ENCODE results near the gene SLK.

SLK gene

DNA sequence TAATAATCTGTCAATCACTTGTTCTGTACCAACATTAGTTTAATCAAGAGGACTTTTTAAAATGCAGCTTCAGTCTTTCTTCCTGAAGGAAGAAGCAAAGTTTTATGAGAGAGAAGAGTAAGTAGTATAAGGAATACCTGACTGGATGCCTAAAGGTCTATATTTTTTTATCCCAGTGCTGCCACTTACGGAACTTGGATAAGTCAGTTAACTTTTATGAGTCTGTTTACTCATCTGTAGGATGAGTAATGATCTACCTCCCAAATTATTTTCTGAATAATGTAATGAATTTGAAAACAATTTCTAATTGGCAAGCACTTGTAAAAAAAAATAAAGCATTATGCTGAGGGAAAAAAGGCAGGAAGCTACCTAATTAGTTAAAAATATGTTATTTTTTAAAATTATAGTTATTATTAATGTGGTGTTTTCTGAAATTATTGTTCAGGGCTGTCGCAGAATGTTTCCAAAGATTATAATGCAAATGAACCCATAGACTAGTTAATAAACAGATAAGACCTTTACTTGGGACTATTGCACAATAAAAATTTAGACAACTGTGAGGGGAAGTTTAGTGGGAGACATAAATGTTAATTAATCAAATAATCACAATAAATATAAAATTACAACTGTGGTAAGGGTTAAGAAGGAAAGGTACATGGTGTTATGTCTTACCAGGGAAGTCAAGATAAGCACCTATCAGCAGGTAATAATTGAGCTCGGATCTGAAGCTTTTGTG lies 24.6 kb downstream of the SLK start:
- no peak for DNase-seq

DNA sequence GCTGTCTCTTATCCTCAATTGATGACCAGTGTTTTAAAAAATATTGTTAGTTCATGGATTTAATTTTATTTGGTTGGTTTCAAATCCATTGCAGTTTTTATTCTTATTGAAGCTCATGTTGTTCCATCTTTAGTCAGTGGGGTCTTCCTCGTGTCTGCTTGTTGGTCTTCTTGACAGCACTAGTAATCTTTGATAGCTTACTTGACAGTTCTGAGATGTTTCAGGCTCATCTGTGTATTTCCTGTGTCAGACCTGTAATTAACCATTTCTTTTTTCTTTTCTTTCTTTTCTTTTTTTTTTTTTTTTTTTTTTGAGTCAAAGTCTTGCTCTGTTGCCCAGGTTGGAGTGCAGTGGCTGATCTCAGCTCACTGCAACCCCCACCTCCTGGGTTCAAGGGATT lies 28.2 kb downstream of the SLK start:
- no peak for DNase-seq

DNA sequence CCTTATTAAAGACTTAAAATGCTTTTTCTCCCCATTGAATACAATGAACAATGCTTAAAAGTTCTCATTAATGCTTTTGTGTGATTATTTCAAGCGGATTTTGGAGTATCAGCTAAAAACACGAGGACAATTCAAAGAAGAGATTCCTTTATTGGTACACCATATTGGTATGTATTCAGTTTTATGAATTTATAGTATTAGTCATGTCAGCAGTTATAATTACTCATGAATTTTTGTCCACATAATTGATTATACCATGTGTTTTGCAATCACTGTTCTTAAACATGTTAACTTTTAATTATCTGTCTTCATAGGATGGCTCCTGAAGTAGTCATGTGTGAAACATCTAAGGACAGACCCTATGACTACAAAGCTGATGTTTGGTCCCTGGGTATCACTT lies 31.9 kb downstream of the SLK start:
- no peak for DNase-seq

DNA sequence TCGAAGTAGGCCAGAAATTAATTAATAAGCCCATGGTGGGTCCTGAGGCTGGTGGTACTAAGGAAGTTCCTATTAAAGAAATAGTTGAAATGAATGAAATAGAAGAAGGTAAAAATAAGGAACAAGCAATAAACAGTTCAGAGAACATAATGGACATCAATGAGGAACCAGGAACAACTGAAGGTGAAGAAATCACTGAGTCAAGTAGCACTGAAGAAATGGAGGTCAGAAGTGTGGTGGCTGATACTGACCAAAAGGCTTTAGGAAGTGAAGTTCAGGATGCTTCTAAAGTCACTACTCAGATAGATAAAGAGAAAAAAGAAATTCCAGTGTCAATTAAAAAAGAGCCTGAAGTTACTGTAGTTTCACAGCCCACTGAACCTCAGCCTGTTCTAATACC lies 36.0 kb downstream of the SLK start:
- DNase-seq: no peak

DNA sequence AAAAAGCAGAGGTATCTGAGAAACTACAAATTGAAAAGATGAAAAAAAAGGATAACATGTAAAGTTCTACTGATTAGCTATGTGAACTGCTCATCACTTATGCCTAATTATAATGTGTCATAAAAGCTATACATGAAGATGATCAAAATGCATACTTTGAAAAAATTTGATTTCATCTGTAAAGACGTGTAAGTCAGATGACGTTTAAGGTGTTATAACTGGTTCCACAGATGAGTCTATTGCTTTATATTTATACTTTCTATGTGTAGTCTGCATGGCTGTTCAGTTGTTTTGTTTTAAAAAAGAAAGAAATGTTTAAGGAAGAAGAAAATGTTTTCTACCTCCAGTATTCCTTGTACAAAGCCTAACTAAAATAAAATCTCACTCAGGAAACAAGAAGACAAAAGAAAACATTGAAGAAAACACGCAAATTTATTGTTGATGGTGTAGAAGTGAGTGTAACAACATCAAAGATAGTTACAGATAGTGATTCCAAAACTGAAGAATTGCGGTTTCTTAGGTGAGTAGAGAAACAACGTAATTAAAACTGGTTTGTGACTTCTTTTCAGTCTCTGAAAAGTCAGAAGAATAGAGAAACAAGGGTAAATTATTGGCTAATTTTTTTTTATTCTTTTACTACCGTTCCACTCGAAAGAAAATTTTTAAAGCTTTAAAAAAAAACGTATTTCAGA lies 38.4 kb downstream of the SLK start:
- no peak for DNase-seq

DNA sequence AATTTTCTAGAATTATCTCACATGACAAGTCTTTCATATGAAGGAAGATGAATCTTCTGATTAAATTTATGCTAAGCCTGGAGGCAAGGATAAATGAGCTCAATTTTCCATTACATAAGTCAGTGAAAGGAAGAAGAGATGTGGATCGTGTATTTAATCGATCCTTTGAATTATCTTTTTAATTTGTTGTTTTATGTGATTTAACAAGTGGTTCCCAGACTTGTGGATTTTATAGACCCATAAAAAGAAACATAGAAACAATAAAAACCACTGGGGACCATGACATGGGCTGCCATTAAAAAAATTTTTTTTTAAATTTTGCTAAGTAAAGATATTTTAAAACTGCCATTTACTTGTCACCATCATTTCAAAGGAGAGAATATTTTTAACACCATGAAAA lies 45.0 kb downstream of the SLK start:
- DNase-seq: no peak

DNA sequence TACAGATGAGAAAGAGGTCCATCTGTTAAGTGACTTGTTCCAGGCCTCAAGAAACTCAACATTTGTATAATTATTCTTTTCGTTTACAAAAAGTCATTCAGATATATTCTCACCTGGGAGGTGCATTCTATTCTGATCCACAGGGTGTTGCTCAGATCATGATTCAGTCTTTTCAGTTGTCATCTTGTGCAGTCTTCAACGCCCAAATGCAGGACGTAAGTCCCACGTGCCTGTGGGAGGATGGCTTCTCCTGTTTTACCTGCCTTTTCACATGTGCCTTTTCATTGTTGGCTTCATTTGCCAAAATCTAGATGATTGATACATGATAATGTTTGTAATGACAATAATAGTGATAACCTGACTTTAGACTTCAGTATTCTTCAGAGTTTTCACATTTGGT lies 46.5 kb downstream of the SLK start:
- no peak for DNase-seq

DNA sequence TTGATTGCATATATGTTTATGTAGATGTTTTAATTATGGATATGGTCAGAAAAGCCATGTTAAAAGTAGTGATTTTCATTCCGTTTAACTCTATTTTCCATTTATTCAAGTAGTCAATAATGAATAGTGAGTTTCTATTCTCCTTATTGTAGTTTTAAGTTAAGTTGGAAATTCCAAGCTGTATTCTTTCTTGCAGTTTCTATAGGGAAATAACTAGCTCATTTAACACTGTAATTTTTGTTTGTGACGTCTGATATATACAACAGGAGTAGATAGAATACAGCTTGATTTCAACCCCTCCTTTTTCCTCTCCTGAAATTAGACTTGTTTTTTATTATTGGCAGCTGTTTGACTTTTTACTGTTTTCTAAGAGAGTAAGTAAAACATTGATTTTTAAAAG lies 47.2 kb downstream of the SLK start:
- DNase-seq: no peak

DNA sequence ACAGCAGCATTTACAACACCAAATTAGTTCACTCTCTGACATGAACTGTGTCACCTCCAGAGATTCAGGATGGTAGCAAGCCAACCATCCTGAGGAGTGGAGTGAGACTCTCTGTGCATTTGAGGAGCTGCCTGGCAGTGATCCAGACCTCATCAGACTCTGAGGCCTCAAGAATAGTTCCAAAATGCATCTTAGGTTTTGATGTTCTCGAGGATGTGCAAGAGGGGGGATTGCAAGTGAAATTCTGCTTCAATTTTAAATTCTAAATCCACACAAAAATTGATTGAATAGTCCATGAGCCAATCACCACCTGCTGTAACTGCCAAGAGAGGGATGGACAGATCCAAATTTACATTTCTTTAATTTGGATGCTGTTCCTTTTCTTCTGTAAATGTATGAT lies 49.7 kb downstream of the SLK start:
- DNase-seq: no peak

DNA sequence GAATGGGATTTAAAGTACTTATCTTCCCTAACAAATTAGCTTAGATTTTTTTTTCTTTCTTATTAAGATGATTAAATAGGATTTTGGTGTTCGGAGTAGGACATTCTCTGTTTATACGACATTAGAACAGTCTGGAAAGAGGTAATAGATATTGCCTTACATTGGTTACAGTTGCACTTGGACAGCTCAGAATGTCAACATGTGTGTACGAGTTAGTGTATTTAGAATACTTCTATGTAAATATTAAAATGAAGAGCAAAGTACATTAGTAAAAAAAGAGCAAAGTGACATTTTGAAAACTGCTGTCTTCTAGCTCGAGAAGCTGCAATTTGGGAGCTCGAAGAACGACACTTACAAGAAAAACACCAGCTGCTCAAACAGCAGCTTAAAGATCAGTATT lies 51.5 kb downstream of the SLK start:
- DNase-seq: no peak

DNA sequence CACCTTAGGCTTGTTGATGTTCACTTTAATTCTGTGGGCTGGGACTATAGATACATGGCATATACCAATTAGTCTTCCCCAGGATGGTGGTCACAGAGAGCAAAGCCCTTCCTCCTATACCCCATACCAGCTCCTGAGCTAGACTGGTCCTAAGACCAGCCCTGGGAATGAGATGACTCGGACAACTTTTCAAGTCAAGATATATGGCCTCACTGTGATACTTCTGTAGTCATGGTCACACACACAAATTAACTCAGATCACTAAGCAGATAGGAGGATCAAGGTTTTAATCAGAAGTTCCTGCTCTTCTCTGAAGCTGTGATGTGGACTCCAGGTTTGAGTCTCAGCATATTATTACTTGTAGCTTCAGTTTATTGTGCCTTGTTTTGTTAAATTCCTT lies 53.1 kb downstream of the SLK start:
- DNase-seq: no peak

DNA sequence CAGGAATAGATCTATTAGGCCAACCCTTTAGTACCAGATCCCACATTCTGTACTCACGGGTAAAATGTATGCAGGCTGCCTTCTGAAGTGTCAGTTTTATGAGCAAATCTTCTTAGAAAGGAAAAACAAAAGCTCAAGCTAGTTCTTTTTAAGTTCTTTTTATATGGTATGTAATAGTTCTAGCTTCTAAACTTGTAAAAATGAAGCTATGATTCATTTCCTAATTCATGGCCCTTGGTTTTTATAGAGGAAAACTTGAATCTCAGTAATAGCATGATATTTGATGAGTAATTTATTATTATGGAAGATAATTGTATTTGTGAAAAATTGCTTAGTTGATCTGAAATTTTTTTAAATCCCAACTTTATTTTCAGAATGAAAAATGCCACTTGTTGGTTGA lies 54.3 kb downstream of the SLK start:
- DNase-seq: no peak

DNA sequence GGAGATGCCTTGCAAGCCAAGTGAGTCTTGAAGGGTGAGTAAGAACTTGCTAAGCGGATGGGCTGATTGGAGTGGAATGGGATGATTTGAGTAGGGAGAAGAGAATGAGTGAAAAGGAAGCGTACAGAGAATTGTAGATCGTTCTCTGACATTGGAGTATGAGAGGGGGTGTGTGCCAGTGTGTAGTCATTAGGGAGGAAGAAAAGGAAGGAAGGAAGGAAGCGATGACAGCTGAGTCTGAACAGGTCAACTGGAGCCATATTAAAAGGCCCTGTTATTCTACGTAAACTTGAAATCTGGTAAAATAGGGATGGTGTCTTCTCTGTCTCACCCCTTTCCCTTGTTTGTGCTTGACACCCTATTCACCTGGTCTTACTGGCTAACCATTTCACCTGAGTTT lies 55.1 kb downstream of the SLK start:
- no peak for DNase-seq

DNA sequence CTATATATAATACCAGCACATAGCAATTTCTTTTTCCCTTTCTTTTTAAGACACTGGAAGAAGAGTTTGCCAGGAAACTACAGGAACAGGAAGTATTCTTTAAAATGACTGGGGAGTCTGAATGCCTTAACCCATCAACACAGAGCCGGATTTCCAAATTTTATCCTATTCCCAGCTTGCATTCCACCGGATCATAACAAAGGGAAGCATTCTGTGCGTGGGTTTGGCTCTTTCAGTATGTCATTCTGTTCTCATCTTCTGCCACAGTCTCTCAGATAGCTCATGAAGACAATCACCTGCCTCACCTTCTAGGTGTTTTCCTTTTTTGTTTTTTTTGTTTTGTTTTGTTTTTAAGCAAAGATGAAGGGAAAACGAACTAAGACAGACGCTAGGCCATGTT lies 58.6 kb downstream of the SLK start:
- DNase-seq: no peak

DNA sequence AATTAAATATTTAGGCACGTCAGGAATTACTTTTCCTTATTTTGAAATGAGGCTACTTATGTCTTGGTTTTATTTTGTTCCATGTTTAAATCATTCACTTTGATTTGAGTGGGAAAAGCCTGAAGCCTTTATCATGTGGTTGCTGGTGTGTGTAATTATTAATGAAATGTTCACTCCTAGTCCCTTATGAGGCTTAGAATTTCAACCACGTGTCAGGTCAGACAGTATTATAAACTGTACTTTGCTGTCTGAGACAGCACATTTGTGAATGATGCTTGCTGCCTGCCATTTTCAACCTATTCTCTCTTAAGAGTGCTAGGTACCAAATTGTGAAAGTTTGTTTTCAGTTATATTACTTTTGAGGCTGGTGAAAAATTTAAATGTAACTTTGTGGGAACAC lies 59.8 kb downstream of the SLK start:
- no peak for DNase-seq

DNA sequence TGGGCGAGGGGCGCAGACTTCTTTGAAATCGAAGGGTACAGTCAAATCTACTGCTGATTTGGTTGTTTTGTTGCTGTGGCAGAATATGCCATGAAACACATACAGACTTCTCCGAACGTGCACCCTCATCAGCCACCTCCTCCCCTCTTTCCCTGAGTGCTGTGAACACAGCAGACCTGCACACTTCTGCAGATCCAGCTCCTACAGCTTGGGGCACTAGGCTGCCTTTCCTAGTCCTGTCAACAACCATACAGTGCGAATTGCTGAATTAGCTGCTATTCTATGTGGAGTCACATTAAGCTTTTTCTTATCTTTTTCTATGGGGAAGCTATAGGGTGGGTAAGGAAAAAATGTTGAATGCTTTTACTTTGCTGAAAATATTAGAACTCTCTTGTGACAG lies 61.2 kb downstream of the SLK start:
- no peak for DNase-seq

DNA sequence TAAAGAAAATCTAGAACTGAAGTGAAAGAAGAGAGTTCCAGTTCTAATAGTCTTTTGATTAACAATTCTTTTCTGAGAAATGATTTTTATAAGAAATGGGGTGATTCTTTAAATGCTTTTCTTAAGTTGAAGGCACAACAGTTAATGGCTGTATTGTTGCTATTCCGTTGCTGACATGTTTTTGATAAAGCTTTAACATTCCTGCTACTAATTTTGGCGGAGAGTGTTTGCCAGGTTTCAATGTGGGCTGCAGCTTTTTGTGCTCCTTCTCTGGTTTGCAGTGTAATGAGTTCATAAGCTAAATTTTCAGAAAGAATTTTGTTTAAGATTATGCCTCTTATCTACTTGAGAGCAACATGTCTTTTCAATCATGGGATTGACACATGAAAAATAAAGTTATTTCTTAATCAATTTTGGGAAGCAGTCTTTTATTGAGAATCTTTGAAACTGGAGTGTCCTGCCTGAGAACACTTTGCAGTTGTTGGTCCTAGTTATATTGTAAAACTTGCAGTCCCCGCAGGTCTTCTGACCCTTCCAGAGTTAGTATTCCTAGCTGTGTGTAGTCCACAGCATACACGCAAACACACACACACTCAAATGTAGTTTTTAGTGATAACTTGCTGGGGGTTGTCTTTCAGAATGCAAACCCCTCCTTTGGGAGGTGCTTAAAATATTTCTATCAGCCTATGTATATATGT lies 62.0 kb downstream of the SLK start:
- no peak for DNase-seq

DNA sequence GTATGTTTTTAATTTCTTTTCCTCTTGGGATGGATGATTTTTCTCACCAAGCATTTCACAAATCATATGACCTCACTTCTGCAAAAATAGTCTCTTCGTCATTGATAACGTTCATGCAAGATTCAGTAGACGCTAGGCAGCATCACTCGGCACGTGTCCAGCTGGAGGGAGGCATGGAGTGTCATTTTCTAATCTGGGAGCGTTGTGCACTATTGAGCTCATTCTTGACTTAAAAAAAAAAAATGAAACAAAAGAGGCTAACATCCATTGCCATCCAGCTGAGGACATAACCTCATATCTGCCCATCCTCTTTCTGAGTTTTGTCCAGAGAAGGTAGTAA lies 62.6 kb downstream of the SLK start:
- no peak for DNase-seq

DNA sequence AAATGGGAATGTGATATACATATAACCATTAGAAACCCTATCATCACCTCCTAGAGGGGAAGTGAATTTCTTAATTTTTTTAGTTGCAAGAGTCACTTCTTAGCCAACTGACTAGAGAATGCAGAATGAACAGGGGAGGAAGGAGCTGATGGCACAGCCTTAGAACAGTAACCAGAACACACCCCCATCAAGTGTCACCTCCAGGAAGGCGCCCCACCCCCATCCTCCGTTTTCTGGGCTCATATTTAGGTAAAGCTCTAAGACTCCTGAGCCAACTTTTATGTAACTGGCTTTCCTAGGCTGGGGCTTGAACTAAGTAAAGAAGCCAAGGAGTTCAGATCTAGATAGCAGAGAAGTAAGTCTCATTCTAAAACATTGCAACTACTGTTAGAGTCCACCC lies 64.7 kb downstream of the SLK start:
- no peak for DNase-seq

DNA sequence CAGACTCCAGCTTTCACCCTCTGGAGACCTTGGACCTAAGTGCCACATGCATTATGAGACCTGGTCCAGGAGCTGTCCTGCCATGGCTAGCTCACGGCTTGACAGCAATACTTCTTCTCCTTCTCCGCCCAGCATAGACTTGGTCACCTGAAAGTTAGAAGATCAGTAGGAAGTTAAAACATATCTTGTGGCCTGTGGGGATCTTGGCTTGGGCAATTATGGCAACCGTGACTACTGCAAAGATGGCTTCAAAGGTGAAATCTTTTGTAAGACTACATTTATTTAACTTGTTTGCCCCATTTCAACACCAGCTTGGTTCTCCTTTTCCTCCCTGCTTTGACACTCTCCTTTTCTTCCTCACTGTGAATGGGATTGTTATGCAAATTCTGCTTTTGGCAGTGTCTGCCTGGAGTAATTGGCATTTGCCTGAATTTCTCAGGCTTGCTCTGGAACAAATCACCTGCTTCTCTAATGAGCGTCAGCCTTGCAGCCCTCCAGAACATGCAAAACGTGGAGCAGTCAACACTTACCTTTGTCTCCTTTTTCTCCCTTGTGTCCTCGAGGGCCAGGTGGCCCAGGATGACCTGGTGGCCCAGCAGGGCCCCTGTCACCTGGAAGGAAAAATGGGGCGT lies 65.3 kb downstream of the SLK start:
- DNase-seq: no peak

DNA sequence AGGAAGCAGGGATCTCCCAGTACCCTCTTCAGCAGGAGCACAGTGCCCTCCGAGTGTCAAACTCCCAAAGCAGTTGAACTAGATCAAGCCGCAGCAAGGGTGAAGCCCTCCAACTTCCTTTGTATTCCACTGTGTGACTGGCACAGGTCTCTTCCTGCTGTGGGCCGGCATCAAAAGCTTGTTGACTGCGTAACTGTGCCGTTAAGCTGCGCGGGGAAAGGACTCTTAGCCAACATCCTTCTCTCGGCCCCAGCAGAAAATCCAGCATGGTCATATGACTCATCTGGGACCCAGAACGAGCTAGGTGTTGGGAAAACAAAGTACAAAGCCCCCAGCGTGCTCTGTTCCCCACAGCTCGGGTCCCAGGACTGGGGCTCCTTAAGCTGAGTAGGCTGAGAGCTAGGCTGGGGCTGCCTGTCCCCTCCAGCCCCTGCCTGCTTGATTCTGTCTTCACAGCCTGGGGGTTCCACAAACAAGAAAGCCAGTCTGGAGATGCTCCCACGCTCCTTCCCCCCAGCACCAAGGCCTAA lies 66.5 kb downstream of the SLK start:
- no peak for DNase-seq

DNA sequence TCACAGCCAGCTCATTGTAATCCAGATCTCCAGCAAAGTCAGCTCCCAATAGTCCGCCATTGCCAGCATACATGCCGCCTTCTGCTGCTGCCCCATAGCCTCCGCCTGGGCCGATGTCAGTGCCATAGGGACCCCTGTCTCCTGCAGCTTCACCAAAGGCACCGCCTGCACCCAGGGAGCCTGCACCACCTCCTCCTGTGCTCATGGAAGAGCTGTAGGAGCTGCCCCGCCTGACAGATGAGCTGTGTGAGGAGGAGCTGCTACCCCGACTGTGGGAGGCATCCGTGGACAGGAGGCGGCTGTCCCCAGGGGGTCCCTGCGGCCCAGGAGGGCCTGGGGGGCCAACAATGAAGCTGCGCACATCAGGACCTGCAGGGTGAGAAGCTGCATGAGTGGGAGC lies 67.0 kb downstream of the SLK start:
- no peak for DNase-seq

DNA sequence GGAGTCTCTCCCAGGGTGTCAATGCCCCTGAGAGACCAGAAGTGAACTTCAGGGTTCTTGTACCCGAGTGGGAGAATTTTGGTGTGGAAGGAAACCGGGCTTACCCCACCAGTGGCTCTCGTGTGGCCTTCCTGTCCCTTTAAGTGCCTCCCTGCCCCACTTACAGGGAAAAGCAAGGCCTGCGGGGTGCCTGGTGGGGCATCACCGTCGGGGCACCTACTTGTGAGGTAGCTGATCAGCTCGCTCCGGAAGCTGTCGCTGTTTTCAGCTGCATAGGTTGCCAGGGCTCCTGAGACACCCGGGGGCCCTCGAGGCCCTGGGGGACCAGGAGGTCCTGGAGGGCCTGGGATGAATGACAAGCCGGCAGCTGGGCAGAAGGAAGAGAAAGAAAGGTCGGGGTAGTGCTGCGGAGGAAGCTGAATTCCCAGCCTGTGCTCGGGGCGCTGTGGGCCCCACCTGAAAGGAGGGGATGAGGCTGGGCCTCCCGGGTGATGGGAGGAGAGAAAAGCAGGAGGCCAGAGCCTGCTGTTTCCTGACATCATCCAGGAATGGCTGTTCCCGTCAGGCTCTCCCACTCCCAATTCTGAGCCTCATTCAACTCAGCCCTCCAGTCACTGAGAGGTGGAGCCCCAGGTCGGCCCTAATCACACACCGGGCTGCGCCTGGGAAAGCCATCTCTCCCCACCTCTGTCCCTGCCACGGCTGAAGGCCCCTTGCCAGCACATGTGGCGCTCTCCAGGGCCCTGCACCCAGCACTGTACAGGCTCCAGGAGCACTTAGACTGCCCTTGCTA lies 67.7 kb downstream of the SLK start:
- no peak for DNase-seq
